ENCODE measurements around the gene CLK1.
"Not testable (repeated sequence)": the region's sequence is repeated elsewhere in the genome, so short reads cannot be mapped to it uniquely, and the experiment has no call there.

Gene CLK1

GRCh38 chr2:200851398-200852248 lies 12.8 kb downstream of the CLK1 start:
- DNase-seq, result no peak

- DNase-seq, result no peak
Measured at GRCh38 chr2:200850512-200851256, 13.8 kb downstream of the CLK1 start.

GRCh38 chr2:200847939-200848338 lies 16.5 kb downstream of the CLK1 start:
- DNase-seq, result no peak

DNA sequence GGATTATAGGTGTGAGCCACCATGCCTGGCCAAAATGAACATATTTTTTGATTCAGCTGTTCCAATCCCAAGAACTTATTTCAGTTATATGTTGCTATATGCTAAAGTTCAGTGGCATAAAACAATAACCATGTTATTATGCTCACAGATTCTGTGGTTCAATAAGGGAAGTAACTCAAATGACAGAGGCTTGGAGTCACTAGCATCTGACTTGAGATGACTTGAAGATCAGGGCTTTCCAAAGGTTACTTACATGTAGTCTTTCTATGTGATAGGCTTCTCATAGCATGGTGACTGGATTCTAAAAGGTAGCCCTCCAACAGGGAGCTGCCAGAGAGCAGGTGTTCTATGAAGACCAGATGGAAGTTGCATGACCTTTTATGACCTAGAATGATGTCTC lies 17.2 kb downstream of the CLK1 start:
- DNase-seq, result no peak

DNA sequence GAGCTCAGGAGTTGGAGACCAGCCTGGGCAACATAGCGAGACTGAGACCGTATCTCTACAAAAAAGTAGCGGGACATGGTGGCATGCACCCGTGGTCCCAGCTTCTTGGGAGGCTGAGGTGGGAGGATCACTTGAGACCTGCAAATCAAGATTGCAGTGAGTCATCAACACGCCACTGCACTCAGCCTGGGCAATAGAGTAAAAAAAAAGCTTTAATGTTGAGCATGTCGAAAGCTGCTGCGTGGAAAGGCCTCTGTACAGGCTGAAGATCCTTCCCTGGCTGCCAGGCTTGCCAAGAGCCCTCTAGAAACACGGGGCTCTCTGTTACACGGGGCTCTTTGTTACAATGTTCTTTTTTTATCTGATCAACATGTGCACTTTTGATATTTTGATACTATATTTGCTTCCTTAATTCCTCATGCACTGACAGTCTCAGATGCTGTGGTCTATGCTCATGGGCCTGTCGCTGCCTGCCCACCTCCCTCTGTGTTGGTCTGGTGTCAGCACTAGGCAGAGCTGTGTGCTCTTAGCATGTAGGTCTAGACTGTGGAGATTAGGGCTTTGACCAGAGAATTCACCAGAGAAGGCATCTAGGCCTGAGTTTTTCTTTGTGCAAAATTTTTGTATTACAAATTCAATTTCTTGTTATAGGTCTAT lies 18.7 kb downstream of the CLK1 start:
- DNase-seq, result no peak

GRCh38 chr2:200845194-200845593 lies 19.3 kb downstream of the CLK1 start:
- DNase-seq, result no peak

GRCh38 chr2:200843993-200844948 lies 20.2 kb downstream of the CLK1 start:
- no peak for DNase-seq

DNA sequence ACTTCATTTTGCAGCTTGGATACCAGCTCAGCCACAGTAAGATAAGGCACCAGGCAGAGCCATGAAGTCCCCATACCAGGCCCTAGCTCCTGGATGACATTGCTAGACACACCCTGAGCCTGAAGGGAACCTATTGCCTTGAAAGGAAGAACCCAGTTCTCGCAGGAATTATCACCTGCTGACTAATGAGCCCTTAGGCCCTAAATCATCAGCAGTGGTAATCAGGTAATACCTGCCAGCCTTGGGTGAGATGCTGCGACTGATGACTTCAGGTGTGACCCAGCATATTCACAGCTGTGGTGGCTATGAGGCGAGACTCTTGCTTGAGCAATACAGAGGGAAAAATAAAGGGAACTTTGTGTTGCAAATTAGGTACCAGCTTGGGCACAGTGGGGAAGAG lies 24.9 kb downstream of the CLK1 start:
- no peak for DNase-seq

GRCh38 chr2:200834701-200835100 lies 29.8 kb downstream of the CLK1 start:
- DNase-seq, result no peak

GRCh38 chr2:200829258-200829655 lies 35.2 kb downstream of the CLK1 start:
- DNase-seq, result no peak

DNA sequence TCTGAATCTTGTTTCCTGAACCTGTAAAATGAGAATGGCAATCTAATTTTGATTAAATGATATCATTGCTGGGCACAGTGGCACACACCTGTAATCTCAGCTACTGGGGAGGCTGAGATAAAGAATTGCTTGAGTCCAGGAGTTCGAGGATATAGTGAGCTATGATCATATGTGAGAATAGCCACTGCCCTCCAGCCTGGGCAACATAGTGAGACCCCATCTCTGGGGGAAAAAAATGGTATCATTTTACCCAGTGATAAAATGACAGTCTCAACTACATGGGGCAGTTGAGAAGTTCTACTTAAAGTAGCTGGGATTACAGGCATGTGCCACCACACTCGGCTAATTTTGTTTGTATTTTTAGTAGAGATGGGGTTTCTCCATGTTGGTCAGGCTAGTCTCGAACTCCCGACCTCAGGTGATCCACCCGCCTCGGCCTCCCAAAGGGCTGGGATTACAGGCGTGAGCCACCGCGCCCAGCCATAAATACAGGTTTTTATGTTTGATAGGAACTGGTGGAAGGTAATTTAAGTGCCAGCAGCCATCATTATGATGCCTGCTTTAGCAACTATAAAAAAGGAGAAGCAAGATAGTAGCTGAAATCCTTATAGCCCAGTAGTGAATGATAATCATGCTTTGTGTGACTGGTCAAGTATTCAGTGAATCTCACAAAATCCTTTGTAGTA lies 35.7 kb downstream of the CLK1 start:
- DNase-seq, result no peak

DNA sequence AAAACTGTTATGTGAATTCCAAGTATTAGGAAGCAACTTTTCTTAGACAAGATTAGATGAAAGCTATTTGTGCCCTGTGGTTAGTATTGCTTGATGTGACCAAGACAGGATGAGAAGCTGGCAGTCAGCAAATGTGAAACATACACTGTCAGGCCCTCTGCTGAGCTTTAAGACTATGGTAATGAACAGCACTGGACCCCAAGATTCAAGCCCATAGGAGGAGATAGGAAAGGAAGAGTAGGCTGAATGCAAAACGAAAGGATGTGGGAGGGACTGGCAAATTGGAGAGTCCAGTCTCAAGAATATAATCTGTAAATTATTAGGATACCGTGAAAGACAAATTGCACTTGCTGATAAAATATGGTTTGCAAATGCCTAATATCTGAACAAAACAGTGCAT lies 36.4 kb downstream of the CLK1 start:
- DNase-seq, result no peak

GRCh38 chr2:200821686-200822245 lies 42.7 kb downstream of the CLK1 start:
- DNase-seq, result no peak

- DNase-seq, result no peak
Measured at GRCh38 chr2:200820573-200821234, 43.8 kb downstream of the CLK1 start.

DNA sequence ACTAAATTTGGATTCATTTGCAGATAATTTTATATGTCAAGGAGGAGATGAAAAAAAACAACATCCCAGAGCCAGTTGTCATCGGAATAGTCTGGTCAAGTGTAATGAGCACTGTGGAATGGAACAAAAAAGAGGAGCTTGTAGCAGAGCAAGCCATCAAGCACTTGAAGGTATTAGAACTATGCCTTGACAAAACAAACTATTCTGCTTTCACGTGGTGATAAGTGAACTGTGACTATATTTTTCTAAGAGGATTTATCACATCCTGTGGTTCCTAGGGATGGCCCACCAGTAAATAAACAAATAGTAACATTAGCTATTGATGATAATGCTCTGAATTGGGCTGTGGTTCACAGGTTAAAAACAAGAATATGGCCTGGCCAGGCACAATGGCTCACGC lies 45.7 kb downstream of the CLK1 start:
- not testable (repeated sequence) for DNase-seq

GRCh38 chr2:200814917-200815316 lies 49.5 kb downstream of the CLK1 start:
- DNase-seq, result no peak

DNA sequence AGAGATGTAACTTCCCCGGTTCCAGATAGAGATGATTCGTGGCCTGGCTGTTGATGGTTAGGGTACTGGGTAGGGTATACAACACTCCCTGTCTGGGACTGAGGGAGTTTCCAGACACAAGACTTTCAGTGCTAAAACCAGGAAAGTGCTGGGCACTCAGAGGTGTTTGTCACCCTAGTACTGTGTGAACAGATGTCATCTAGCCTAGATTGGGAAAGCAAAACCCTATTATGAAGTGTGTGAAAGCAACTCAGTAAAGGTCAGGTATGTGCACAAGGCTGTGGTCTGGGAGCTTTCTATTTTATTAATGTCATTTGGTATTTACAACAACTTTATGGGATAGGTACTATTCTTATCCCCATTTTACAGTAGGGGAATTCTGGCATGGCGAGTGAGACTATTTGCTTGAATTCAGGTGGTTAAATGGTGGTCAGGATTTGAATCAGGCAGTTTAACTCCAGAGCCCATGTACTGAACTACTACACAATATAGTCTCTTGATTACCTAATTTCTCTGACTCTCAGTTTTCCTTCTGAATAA lies 50.1 kb downstream of the CLK1 start:
- peak; percentile 62 for DNase-seq

- peak; percentile 73 for DNase-seq
Measured at GRCh38 chr2:200812122-200813022, 52.1 kb downstream of the CLK1 start.

GRCh38 chr2:200811333-200812121 lies 52.9 kb downstream of the CLK1 start, which contains the start of gene BZW1:
BZW1 (plus strand) TSS chr2:200811910; CDS start chr2:200813218, 1,308 bp downstream.
- peak; percentile 98 for DNase-seq

All from activated CD4-positive, alpha-beta T cell treated with anti-CD3 and anti-CD28 coated beads, Interleukin-10, Interleukin-2, amounts not matched to agents 100 ng/mL and 50 ng/mL, durations not matched to agents 16 hours and 8 hours (primary cell).